A549 (cell line): ENCODE measurements around the gene SLCO4A1. TPM values are rescaled to one million over a fixed set of nuclear protein-coding genes. Genes with fewer than 3 reads are reported as not detected.

Experiments
- ATAC-seq, 2 experiments: fragments of 200-7000 bp in 1 of 2; fragments of >200 bp in 1 of 2; cut with Nextera tagmentation in 1 of 2; cut with Tn5 transposase in 1 of 2; 3 replicates each; pipeline versions ENCODE4 v1.8.0 to v1.9.1; 2018 to 2020; ENCODE audit warnings: mild to moderate bottlenecking in 1 of 2, moderate library complexity in 1 of 2
- CTCF ChIA-PET: fragments of 300-600 bp; sonication (Branson Sonifier 250); formaldehyde crosslinking; extraction: SDS; loops from one replicate; lab custom pipeline; 2021; ENCODE audit warnings: antibody characterized with exemption, inconsistent platforms; lab: Yijun Ruan, JAX
- POLR2A ChIA-PET: fragments of 350-600 bp; formaldehyde crosslinking; extraction: SDS; loops from one replicate; lab custom pipeline; 2021; ENCODE audit warnings: antibody characterized with exemption, inconsistent platforms; lab: Yijun Ruan, JAX
- DNase-seq, 2 experiments: peaks; one replicate each; pipeline versions ENCODE4 v3.0.0 to v3.0.0-alpha.2; 2011 to 2016; ENCODE audit warnings: low read depth in 1 of 2, low spot score in 1 of 2
- FAIRE-seq: peaks from 2 replicates; lab custom pipeline; 2011; peaks lifted over from hg19 to GRCh38; lab: Jason Lieb, UNC
- H3K27ac ChIP-seq, 2 experiments: fragments of >200 bp; sonication (Bioruptor Twin); formaldehyde crosslinking; 3 replicates each; pipeline ENCODE4 v1.5.1; 2016 to 2017
- H3K4me1 ChIP-seq: fragments of >200 bp; sonication (Bioruptor Twin); formaldehyde crosslinking; 3 replicates; pipeline ENCODE4 v1.6.1; 2016
- H3K4me2 ChIP-seq: fragments of >200 bp; sonication (Bioruptor Twin); formaldehyde crosslinking; 3 replicates; pipeline ENCODE4 v1.6.1; 2016
- H3K4me3 ChIP-seq: fragments of >200 bp; sonication (Bioruptor Twin); formaldehyde crosslinking; 3 replicates; pipeline ENCODE4 v1.5.1; 2016
- H3K9me3 ChIP-seq: fragments of >200 bp; sonication (Bioruptor Twin); formaldehyde crosslinking; 3 replicates; pipeline ENCODE4 v1.6.1; 2016
- CBX2 ChIP-seq: fragments of 200-600 bp; sonication (generic); IDR thresholded peaks from 2 replicates; pipeline ENCODE4 v1.6.1; 2016; ENCODE audit warnings: low read depth, mild to moderate bottlenecking, borderline replicate concordance
- CBX8 ChIP-seq: fragments of 200-600 bp; sonication (generic); IDR thresholded peaks from 2 replicates; pipeline ENCODE4 v1.6.1; 2016
- CHD2 ChIP-seq: fragments of 150-350 bp; IDR thresholded peaks from 2 replicates; pipeline ENCODE4 v1.6.1; 2014; ENCODE audit warnings: low read length; ENCODE audit not compliant: partially characterized antibody
- CHD4 ChIP-seq: fragments of 200-600 bp; sonication (generic); IDR thresholded peaks from 2 replicates; pipeline ENCODE4 v1.6.1; 2016; ENCODE audit warnings: antibody characterized with exemption, mild to moderate bottlenecking, borderline replicate concordance
- EP300 ChIP-seq, 2 experiments: fragments of >200 bp; sonication (Bioruptor Twin); formaldehyde crosslinking; IDR thresholded peaks; 2 replicates in 1 of 2; 3 replicates in 1 of 2; pipeline ENCODE4 v1.6.1; 2016 to 2017
- JUNB ChIP-seq: fragments of >200 bp; sonication (Bioruptor Twin); formaldehyde crosslinking; IDR thresholded peaks from 2 replicates; pipeline ENCODE4 v1.6.1; 2016
- NR3C1 ChIP-seq: fragments of >200 bp; sonication (Bioruptor Twin); formaldehyde crosslinking; IDR thresholded peaks from 3 replicates; pipeline ENCODE4 v1.6.1; 2017
- PHF8 ChIP-seq: fragments of 200-600 bp; sonication (generic); IDR thresholded peaks from 2 replicates; pipeline ENCODE4 v1.6.1; 2016; ENCODE audit warnings: low read depth, mild to moderate bottlenecking, antibody characterized with exemption, moderate library complexity, borderline replicate concordance
- REST ChIP-seq: fragments of 200-600 bp; sonication (generic); IDR thresholded peaks from 2 replicates; pipeline ENCODE4 v1.6.1; 2016; ENCODE audit warnings: antibody characterized with exemption, mild to moderate bottlenecking, moderate library complexity
- RNF2 ChIP-seq: fragments of 200-600 bp; sonication (generic); IDR thresholded peaks from 2 replicates; pipeline ENCODE4 v1.6.1; 2016; ENCODE audit warnings: low read depth, mild to moderate bottlenecking, antibody characterized with exemption, moderate library complexity, borderline replicate concordance
- TFCP2L1 ChIP-seq: fragments of 250-450 bp; sonication (Bioruptor Pico); IDR thresholded peaks from 2 replicates; pipeline ENCODE4 v1.5.0; 2021; ENCODE audit warnings: mild to moderate bottlenecking
- ZNF302 ChIP-seq: fragments of 250-450 bp; sonication (Bioruptor Pico); IDR thresholded peaks from 2 replicates; pipeline ENCODE4 v1.9.0; 2021; ENCODE audit warnings: inconsistent platforms, mild to moderate bottlenecking, moderate library complexity
- ZSCAN20 ChIP-seq: fragments of 250-450 bp; sonication (Bioruptor Pico); IDR thresholded peaks from 2 replicates; pipeline ENCODE4 v1.8.0; 2022; ENCODE audit warnings: mild to moderate bottlenecking, moderate library complexity
- WGBS: methylation state at CpG from one replicate; pipeline ENCODE4 v1.1.6; 2017; ENCODE audit errors: missing lambda C conversion rate; 5-methylcytosine and 5-hydroxymethylcytosine counted together
- polyA plus RNA-seq, 4 experiments: library from polyadenylated mRNA; depleted of rRNA in 3 of 4; stranded (reverse); fragments of >200 nt; fragmentation: RNase III in 1 of 4; extraction: RNeasy Plus Mini Kit Qiagen cat#74134 plus additional on column Dnase treatment in 1 of 4; gene quantifications; 2 replicates in 3 of 4; 3 replicates in 1 of 4; pipeline ENCODE4 v1.2.3, GENCODE V29; 2011 to 2017
- TF ChIP-seq, protein P1 (sequence below): fragments of 450-650 bp; IDR thresholded peaks from 2 replicates; pipeline ENCODE4 v1.6.1; 2014; ENCODE audit warnings: antibody characterized with exemption
- TF ChIP-seq, protein P2 (sequence below): IDR thresholded peaks from 2 replicates; pipeline ENCODE4 v1.6.1; 2012
- TF ChIP-seq, protein P3 (sequence below): IDR thresholded peaks from 2 replicates; pipeline ENCODE4 v1.6.1; 2012

SLCO4A1 gene
- polyA plus RNA-seq, 2 of the 4 experiments (the other 2 are of a cell fraction): 1.3 to 11.2 TPM

DNA sequence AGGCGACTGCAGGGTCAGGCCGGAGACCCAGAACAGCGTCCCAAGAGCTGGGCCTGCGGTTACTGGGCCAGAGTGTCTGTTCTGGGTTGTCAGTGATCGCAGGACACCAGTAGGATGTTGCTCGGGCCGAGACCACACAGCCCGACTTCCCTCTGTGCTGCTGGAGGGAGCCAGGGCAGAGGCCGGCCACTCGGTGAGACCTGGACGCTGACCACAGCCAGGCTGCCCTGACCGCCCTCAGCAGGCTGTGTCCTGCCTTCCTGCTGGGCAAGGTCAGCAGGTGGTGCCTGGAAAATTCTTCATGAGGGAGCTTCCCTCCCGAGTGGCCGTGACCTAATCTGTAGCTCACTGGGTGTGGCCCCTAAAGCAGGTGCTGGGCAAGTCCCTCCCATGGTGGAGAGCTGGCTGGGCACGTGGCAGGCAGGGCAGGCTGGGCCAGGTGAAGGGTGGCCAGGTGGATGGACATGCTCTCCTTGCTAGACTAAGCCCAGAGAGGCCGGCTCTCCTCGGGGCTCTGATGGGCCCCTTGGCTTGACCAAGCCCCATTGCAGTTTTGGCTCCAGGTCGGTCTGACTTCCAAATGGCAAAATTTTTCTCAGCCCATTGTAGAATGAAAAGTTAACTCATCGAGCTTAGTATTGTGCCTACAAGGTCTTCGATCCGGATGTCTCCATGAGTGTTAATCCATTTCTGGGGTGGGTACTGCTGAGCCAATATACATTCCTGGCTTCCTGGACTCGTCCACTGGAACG is 1.9 kb downstream of the SLCO4A1 start (continued):
- TF ChIP-seq, protein P1, sequence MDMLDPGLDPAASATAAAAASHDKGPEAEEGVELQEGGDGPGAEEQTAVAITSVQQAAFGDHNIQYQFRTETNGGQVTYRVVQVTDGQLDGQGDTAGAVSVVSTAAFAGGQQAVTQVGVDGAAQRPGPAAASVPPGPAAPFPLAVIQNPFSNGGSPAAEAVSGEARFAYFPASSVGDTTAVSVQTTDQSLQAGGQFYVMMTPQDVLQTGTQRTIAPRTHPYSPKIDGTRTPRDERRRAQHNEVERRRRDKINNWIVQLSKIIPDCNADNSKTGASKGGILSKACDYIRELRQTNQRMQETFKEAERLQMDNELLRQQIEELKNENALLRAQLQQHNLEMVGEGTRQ: no peak

- CTCF ChIA-PET: interaction anchor here (1.1 to 2.5 kb wide), 5 partner anchors 10 to 164 kb away, joined by 3 to 15 read pairs (median 3); no protein-coding TSS in a partner anchor
- H3K4me1 ChIP-seq: 0 out of 3 replicates have a peak, but pooled peaks cover 5% of the 10 kb centered on the region
- no peak for ATAC-seq
- TF ChIP-seq, protein P2, sequence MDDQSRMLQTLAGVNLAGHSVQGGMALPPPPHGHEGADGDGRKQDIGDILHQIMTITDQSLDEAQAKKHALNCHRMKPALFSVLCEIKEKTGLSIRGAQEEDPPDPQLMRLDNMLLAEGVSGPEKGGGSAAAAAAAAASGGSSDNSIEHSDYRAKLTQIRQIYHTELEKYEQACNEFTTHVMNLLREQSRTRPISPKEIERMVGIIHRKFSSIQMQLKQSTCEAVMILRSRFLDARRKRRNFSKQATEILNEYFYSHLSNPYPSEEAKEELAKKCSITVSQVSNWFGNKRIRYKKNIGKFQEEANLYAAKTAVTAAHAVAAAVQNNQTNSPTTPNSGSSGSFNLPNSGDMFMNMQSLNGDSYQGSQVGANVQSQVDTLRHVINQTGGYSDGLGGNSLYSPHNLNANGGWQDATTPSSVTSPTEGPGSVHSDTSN: no peak
- TF ChIP-seq EP300 (IDR thresholded peaks at IDR 0.05): no peak
- TF ChIP-seq, protein P3, sequence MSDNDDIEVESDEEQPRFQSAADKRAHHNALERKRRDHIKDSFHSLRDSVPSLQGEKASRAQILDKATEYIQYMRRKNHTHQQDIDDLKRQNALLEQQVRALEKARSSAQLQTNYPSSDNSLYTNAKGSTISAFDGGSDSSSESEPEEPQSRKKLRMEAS: no peak
- no peak for TF ChIP-seq PHF8
- TF ChIP-seq TFCP2L1: no peak
- TF ChIP-seq RNF2: no peak
- TF ChIP-seq CHD4: no peak
- TF ChIP-seq, all 56 proteins: peak for 0
- DNase-seq (no peak), FAIRE-seq (no peak)
- Histone ChIP-seq H3K4me3 (no peak overlapping the region), H3K27ac (no peak overlapping the region), H3K4me2 (no peak overlapping the region), H3K9me3 (no peaks in the 10 kb centered on the region)
- WGBS: 77% methylated on average over 11 of the region's 12 CpGs
- POLR2A ChIA-PET: no interaction called here
These were observed 2.6 kb downstream of the SLCO4A1 start for GRCh38 chr20:62644802-62645496.

DNA sequence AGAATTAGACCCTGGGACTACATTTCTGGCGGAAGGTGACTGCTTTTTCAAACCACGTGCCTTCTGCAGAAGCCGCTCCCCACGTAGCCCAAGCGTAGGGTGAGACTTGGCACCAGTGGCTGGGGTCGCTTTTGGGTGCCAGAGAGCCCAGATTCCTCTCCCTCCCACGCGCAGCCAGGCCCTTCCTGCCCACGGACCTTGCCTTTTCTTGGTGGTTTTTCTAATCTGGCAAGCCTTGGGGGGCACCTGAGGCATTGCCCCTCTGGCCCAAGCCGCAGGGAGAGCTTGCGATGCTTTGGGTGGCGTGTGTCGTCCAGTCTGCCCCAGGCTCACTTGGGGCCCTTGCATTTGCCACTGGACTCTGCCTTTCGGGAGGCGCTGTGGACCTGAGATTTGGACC is 3.3 kb downstream of the SLCO4A1 start:
- no peak for TF ChIP-seq CHD2
- no peak for TF ChIP-seq ZSCAN20
- no peak for TF ChIP-seq EP300 (IDR thresholded peaks at IDR 0.05)
- TF ChIP-seq ZNF302: no peak
- TF ChIP-seq CBX8: no peak
- no peak for TF ChIP-seq REST
- no peak for TF ChIP-seq PHF8
- no peak for TF ChIP-seq JUNB
- TF ChIP-seq CBX2: no peak
- TF ChIP-seq, protein P3: no peak
- TF ChIP-seq NR3C1: no peak
- TF ChIP-seq, all 56 proteins: peak for 0
- 91% methylated on average over 13 of the region's 15 CpGs for WGBS
- ATAC-seq: no peak
- DNase-seq: no peak
- Histone ChIP-seq H3K4me1 (0 out of 3 replicates have a peak, but pooled peaks cover 5% of the 10 kb centered on the region), H3K27ac (no peak overlapping the region), H3K9me3 (no peaks in the 10 kb centered on the region), H3K4me3 (no peak overlapping the region), H3K4me2 (no peak overlapping the region)
- FAIRE-seq: no peak
- CTCF ChIA-PET: interaction anchor here (1.1 kb wide), 1 partner anchor 163 kb away, joined by 3 read pairs; no protein-coding TSS in a partner anchor
- POLR2A ChIA-PET: no interaction called here
